Activated CD4-positive, alpha-beta T cell treated with anti-CD3 and anti-CD28 coated beads for 36 hours (primary cell): ENCODE measurements around the gene KIAA1217. TPM values are rescaled to one million over a fixed set of nuclear protein-coding genes. Genes with fewer than 3 reads are reported as not detected.

Experiments used
- ATAC-seq: fragments of 200-7000 bp; cut with Tn5 transposase; one replicate; pipeline ENCODE4 v1.10.0; 2021; ENCODE audit warnings: mild to moderate bottlenecking, moderate library complexity
- CTCF ChIA-PET: fragments of 350-600 bp; sonication (Branson Sonifier 250); formaldehyde crosslinking; loops from one replicate; lab custom pipeline; 2021; ENCODE audit warnings: antibody characterized with exemption; lab: Charles Lee
- POLR2A ChIA-PET: fragments of 350-600 bp; sonication (Branson Sonifier 250); formaldehyde crosslinking; loops from one replicate; lab custom pipeline; 2021; ENCODE audit warnings: antibody characterized with exemption, inconsistent platforms; lab: Charles Lee
- DNase-seq: peaks from one replicate; pipeline ENCODE4 v3.0.0-alpha.2; 2020
- H3K27ac Mint-ChIP-seq: one replicate; pipeline ENCODE4 v1.8.0; 2021; ENCODE audit warnings: mixed read lengths
- H3K27me3 Mint-ChIP-seq: one replicate; pipeline ENCODE4 v1.8.0; 2021; ENCODE audit warnings: mixed read lengths
- H3K36me3 Mint-ChIP-seq: one replicate; pipeline ENCODE4 v1.8.0; 2021; ENCODE audit warnings: low read depth, mixed read lengths
- H3K4me1 Mint-ChIP-seq: one replicate; pipeline ENCODE4 v1.8.0; 2021; ENCODE audit warnings: mixed read lengths
- H3K4me3 Mint-ChIP-seq: one replicate; pipeline ENCODE4 v1.8.0; 2021; ENCODE audit warnings: mild to moderate bottlenecking, moderate library complexity, mixed read lengths
- H3K9me3 Mint-ChIP-seq: one replicate; pipeline ENCODE4 v1.8.0; 2021; ENCODE audit warnings: low read depth, mixed read lengths
- intact Hi-C, 2 experiments: fragments of 100-400 bp; cut with DNase I in 1 of 2; cut with micrococcal nuclease in 1 of 2; formaldehyde crosslinking; loops; one replicate each; pipeline versions ENCODE4 v1.14.2 to v1.15.1; 2022 to 2024; cut with DNase I, micrococcal nuclease
- total RNA-seq, 2 experiments: library from RNA; stranded (reverse); gene quantifications; one replicate each; pipeline ENCODE4 v1.2.3, GENCODE V29; 2021

Gene KIAA1217
- total RNA-seq, 2 experiments from 2014 or later: 0.53 to 0.60 TPM

GRCh38 chr10:24381235-24382010 is 172.5 kb downstream of the KIAA1217 start:
- Mint-ChIP-seq H3K27ac (no peak overlapping the region), H3K27me3 (peaks cover 28% of the 10 kb centered on the region)
- POLR2A ChIA-PET: no interaction called here

GRCh38 chr10:24382045-24382444 is 173.1 kb downstream of the KIAA1217 start:
- intact Hi-C loops: loop anchor here in 1 of 2 experiments (5.0 kb wide), 1 partner anchor 85 kb away; no protein-coding TSS in a partner anchor
- ATAC-seq (no peak), DNase-seq (no peak)
- Mint-ChIP-seq H3K4me3 (no peak overlapping the region), H3K36me3 (no peaks in the 10 kb centered on the region), H3K27ac (no peak overlapping the region), H3K4me1 (peaks cover 18% of the 10 kb centered on the region), H3K9me3 (no peaks in the 10 kb centered on the region), H3K27me3 (peaks cover 25% of the 10 kb centered on the region)
- ChIA-PET POLR2A (no interaction called here), CTCF (no interaction called here)

More at GRCh38 chr10:24381235-24382010, 172.5 kb downstream of the KIAA1217 start:
- ATAC-seq (no peak), DNase-seq (no peak)
- CTCF ChIA-PET: no interaction called here
- H3K9me3 Mint-ChIP-seq: no peaks in the 10 kb centered on the region
- peaks cover 18% of the 10 kb centered on the region for H3K4me1 Mint-ChIP-seq
- H3K4me3 Mint-ChIP-seq: no peak overlapping the region
- no peaks in the 10 kb centered on the region for H3K36me3 Mint-ChIP-seq
- intact Hi-C loops: loop anchor here in 1 of 2 experiments (5.0 kb wide), 1 partner anchor 86 kb away; no protein-coding TSS in a partner anchor

GRCh38 chr10:24382596-24382978 is 173.6 kb downstream of the KIAA1217 start:
- no peaks in the 10 kb centered on the region for H3K36me3 Mint-ChIP-seq
- H3K27ac Mint-ChIP-seq: no peak overlapping the region
- peaks cover 25% of the 10 kb centered on the region for H3K27me3 Mint-ChIP-seq
- intact Hi-C loops: loop anchor here in 1 of 2 experiments (5.0 kb wide), 1 partner anchor 85 kb away; no protein-coding TSS in a partner anchor
- ChIA-PET POLR2A (no interaction called here), CTCF (no interaction called here)
- peak; percentile 74 for ATAC-seq
- DNase-seq: peak; percentile 54
- H3K9me3 Mint-ChIP-seq: no peaks in the 10 kb centered on the region
- no peak overlapping the region for H3K4me3 Mint-ChIP-seq
- peaks cover 18% of the 10 kb centered on the region for H3K4me1 Mint-ChIP-seq

GRCh38 chr10:24382979-24383663 is 174.2 kb downstream of the KIAA1217 start:
- POLR2A ChIA-PET: no interaction called here
- H3K27me3 Mint-ChIP-seq: peaks cover 25% of the 10 kb centered on the region
- peak; percentile 61 for DNase-seq
- intact Hi-C loops: loop anchor here (1.0 to 5.0 kb wide), 4 partner anchors 66 to 173 kb away; no protein-coding TSS in a partner anchor
- CTCF ChIA-PET: no interaction called here
- H3K36me3 Mint-ChIP-seq: no peaks in the 10 kb centered on the region
- no peaks in the 10 kb centered on the region for H3K9me3 Mint-ChIP-seq
- H3K27ac Mint-ChIP-seq: peak overlapping the region; percentile 65
- H3K4me1 Mint-ChIP-seq: peaks cover 18% of the 10 kb centered on the region
- no peak overlapping the region for H3K4me3 Mint-ChIP-seq
- peak; percentile 78 for ATAC-seq

- DNase-seq (peak; percentile 76), ATAC-seq (peak; percentile 75)
- Mint-ChIP-seq H3K36me3 (no peaks in the 10 kb centered on the region), H3K27ac (peak overlapping the region; percentile 65), H3K9me3 (no peaks in the 10 kb centered on the region), H3K4me3 (peak overlapping the region; percentile 10), H3K27me3 (peaks cover 25% of the 10 kb centered on the region), H3K4me1 (peaks cover 18% of the 10 kb centered on the region)
- intact Hi-C loops: loop anchor here (1.0 to 5.0 kb wide), 4 partner anchors 66 to 173 kb away; no protein-coding TSS in a partner anchor
- ChIA-PET CTCF (no interaction called here), POLR2A (no interaction called here)
These were observed 174.8 kb downstream of the KIAA1217 start for GRCh38 chr10:24383681-24384106.

- CTCF ChIA-PET: no interaction called here
- peaks cover 18% of the 10 kb centered on the region for H3K4me1 Mint-ChIP-seq
These were observed 176.0 kb downstream of the KIAA1217 start for GRCh38 chr10:24384954-24385353.

GRCh38 chr10:24385776-24386175 is 176.8 kb downstream of the KIAA1217 start:
- H3K27ac Mint-ChIP-seq: no peak overlapping the region
- H3K27me3 Mint-ChIP-seq: peaks cover 24% of the 10 kb centered on the region
- no peaks in the 10 kb centered on the region for H3K9me3 Mint-ChIP-seq
- intact Hi-C loops: no loop called here
- H3K4me1 Mint-ChIP-seq: peaks cover 18% of the 10 kb centered on the region
- DNase-seq (no peak), ATAC-seq (no peak)
- CTCF ChIA-PET: no interaction called here
- POLR2A ChIA-PET: no interaction called here
- no peak overlapping the region for H3K4me3 Mint-ChIP-seq
- no peaks in the 10 kb centered on the region for H3K36me3 Mint-ChIP-seq

More at GRCh38 chr10:24384954-24385353, 176.0 kb downstream of the KIAA1217 start:
- ATAC-seq (no peak), DNase-seq (no peak)
- no peak overlapping the region for H3K4me3 Mint-ChIP-seq
- H3K27me3 Mint-ChIP-seq: peaks cover 25% of the 10 kb centered on the region
- H3K36me3 Mint-ChIP-seq: no peaks in the 10 kb centered on the region
- H3K9me3 Mint-ChIP-seq: no peaks in the 10 kb centered on the region
- POLR2A ChIA-PET: no interaction called here
- intact Hi-C loops: loop anchor here in 1 of 2 experiments (5.0 kb wide), 1 partner anchor 82 kb away; no protein-coding TSS in a partner anchor
- no peak overlapping the region for H3K27ac Mint-ChIP-seq

GRCh38 chr10:24390146-24390700 is 181.3 kb downstream of the KIAA1217 start:
- Mint-ChIP-seq H3K36me3 (no peaks in the 10 kb centered on the region), H3K4me1 (no peaks in the 10 kb centered on the region), H3K27ac (no peak overlapping the region), H3K27me3 (peaks cover 12% of the 10 kb centered on the region), H3K4me3 (no peak overlapping the region), H3K9me3 (no peaks in the 10 kb centered on the region)
- ChIA-PET CTCF (no interaction called here), POLR2A (no interaction called here)
- intact Hi-C loops: no loop called here
- no peak for DNase-seq
- no peak for ATAC-seq

GRCh38 chr10:24390746-24391145 is 181.8 kb downstream of the KIAA1217 start:
- no peak for ATAC-seq
- no peak overlapping the region for H3K27ac Mint-ChIP-seq
- no peak for DNase-seq
- intact Hi-C loops: no loop called here
- no peaks in the 10 kb centered on the region for H3K36me3 Mint-ChIP-seq
- ChIA-PET POLR2A (no interaction called here), CTCF (no interaction called here)
- peaks cover 11% of the 10 kb centered on the region for H3K27me3 Mint-ChIP-seq
- no peaks in the 10 kb centered on the region for H3K4me1 Mint-ChIP-seq
- H3K9me3 Mint-ChIP-seq: no peaks in the 10 kb centered on the region
- H3K4me3 Mint-ChIP-seq: no peak overlapping the region

GRCh38 chr10:24393201-24393600 is 184.3 kb downstream of the KIAA1217 start:
- ATAC-seq: no peak
- POLR2A ChIA-PET: no interaction called here

GRCh38 chr10:24394461-24395190 is 185.7 kb downstream of the KIAA1217 start:
- no peak for ATAC-seq
- ChIA-PET POLR2A (no interaction called here), CTCF (no interaction called here)
- H3K27me3 Mint-ChIP-seq: peaks cover 15% of the 10 kb centered on the region
- intact Hi-C loops: no loop called here
- H3K4me3 Mint-ChIP-seq: no peak overlapping the region
- no peak for DNase-seq
- H3K27ac Mint-ChIP-seq: no peak overlapping the region
- H3K9me3 Mint-ChIP-seq: no peaks in the 10 kb centered on the region
- no peaks in the 10 kb centered on the region for H3K36me3 Mint-ChIP-seq
- H3K4me1 Mint-ChIP-seq: no peaks in the 10 kb centered on the region

More at GRCh38 chr10:24393201-24393600, 184.3 kb downstream of the KIAA1217 start:
- Mint-ChIP-seq H3K36me3 (no peaks in the 10 kb centered on the region), H3K9me3 (no peaks in the 10 kb centered on the region), H3K4me1 (no peaks in the 10 kb centered on the region), H3K4me3 (no peak overlapping the region), H3K27ac (no peak overlapping the region), H3K27me3 (peaks cover 12% of the 10 kb centered on the region)
- intact Hi-C loops: no loop called here
- no peak for DNase-seq
- CTCF ChIA-PET: no interaction called here
